Dermis blood vessel endothelial cell (primary cell): ENCODE measurements around the gene KCNIP3. TPM values are rescaled to one million over a fixed set of nuclear protein-coding genes. Genes with fewer than 3 reads are reported as not detected.
"Not testable (repeated sequence)": the region's sequence is repeated elsewhere in the genome, so short reads cannot be mapped to it uniquely, and the experiment has no call there.

ENCODE experiments used
- DNase-seq: peaks from one replicate; pipeline ENCODE4 v3.0.0; 2010
- total RNA-seq: library from RNA; depleted of rRNA; stranded (reverse); fragments of >200 nt; gene quantifications from 2 replicates; pipeline ENCODE4 v1.2.3, GENCODE V29; 2014

Gene KCNIP3
- total RNA-seq, 1 donor from 2014 or later: 0.51 TPM

DNA sequence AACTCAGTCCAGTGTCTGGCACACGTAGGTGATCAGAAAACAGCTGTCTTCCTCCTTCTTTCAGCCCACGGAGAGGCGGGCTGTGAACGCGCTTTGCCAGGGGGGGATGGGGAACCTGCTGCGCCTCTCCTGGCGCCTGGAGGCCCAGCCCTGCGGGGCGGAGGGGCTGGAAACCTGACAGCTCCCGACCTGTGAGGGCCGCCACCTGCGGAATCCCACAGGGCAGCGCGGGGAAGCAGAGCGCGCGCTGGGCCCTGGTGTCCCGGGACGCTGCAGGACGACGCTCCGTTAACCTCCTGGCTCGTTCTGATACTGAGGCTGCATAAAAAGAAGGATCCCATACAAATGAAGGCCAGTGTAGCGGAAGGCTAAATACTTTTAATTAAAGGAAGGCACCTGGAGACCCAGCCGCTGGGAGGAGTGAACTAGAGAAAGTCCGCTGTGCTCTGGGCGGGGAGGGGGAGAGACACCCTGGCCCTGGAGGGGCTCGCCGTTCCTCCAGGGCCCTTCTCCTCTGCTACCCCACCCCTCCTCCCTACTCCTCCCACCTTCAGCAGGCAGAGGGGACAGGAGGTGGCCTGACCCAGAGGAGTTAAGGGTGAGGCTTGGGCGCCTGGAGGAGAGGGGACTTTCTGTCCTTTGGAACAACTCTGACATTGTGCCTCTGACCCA is 130.2 kb downstream of the KCNIP3 start:
- DNase-seq: not testable (repeated sequence)

DNA sequence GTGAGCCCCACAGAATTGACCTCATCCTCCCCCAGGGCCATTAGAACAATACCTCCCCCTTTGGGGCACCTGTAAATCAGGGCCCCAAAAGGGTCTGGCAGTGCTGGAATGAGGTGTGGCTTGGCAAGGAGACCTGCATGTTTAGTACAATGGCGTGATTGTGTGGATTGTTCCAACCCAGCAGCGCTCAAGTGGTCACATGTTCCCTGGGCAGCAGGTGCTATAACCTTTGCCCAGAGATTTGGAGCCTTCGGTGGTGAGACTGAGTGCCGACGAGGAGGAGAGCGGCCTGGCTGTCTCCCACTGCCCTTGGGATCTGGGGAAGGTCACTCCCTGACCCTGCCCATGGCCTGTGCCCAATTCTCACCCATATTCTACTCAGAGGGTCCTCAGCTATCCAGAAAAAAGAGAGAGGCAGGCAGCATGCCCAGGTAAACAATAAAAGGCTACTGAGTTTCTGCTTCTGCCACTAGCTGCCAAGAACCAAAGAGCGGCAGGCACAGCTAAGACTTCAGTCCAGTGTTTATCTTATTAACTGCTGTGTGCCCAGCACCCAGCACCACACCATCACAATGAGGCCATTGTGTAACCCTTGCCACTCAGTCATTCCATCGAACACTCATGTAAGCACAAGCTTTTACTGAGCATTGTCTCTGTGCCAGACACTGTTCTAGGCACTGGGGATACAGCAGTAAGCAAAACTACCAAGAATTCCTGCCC is 132.8 kb downstream of the KCNIP3 start:
- not testable (repeated sequence) for DNase-seq

- DNase-seq: not testable (repeated sequence)
These were observed 136.2 kb downstream of the KCNIP3 start for GRCh38 chr2:95433373-95433772.

DNA sequence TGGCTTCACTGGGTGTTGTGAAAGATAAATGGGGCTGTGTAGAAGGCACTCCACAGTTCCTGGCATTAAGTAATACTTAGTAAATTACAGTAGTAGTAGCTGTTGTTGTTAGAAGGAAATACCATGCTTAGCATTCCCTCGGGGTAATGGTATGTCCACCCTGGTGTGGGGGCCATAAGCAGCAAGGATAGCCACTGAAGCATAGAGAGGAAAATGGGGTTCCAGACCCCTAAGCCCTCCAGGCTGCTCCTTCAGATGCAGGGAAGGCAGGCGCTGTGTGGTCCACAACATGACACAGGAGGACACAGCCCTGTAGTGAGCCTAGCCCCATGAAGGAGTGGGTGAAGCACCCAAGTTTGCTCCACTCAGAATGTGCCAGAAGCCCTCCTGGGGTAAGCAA is 136.8 kb downstream of the KCNIP3 start:
- not testable (repeated sequence) for DNase-seq

GRCh38 chr2:95434507-95435076 is 137.4 kb downstream of the KCNIP3 start:
- not testable (repeated sequence) for DNase-seq

- not testable (repeated sequence) for DNase-seq
These were observed 138.2 kb downstream of the KCNIP3 start for GRCh38 chr2:95435162-95435871.

Other genes starting within 250 kb of the KCNIP3 start
- gene MRPS5, start 175.5 kb upstream of the KCNIP3 start, total RNA-seq: 56.3 and 62.7 TPM in 2 replicates
- gene ZNF514, start 137.5 kb upstream of the KCNIP3 start, total RNA-seq: 8.7 and 14.0 TPM in 2 replicates
- gene ZNF2, start 131.5 kb upstream of the KCNIP3 start, total RNA-seq: 8.8 and 12.4 TPM in 2 replicates
- gene ZNF892, start 89.8 kb upstream of the KCNIP3 start, total RNA-seq: 7.7 and 8.7 TPM in 2 replicates
- gene PROM2, start 22.9 kb upstream of the KCNIP3 start, total RNA-seq: 0.05 and 0.34 TPM in 2 replicates
- gene FAHD2A, start 105.4 kb downstream of the KCNIP3 start, total RNA-seq: 16.0 and 24.1 TPM in 2 replicates
- 0.17 TPM in 1 of 2 replicates, not detected in the other for gene TRIM43B, start 187.4 kb downstream of the KCNIP3 start, total RNA-seq